IPS-11a (cell line): ENCODE results near the gene ZDHHC5.
"Not testable (repeated sequence)": the region's sequence is repeated elsewhere in the genome, so short reads cannot be mapped to it uniquely, and the experiment has no call there.

Experiments
- H3K4me3 ChIP-seq: one replicate; pipeline ENCODE4 v1.5.1; 2013; ENCODE audit warnings: low read depth, low read length, control low read depth

ZDHHC5 gene

DNA sequence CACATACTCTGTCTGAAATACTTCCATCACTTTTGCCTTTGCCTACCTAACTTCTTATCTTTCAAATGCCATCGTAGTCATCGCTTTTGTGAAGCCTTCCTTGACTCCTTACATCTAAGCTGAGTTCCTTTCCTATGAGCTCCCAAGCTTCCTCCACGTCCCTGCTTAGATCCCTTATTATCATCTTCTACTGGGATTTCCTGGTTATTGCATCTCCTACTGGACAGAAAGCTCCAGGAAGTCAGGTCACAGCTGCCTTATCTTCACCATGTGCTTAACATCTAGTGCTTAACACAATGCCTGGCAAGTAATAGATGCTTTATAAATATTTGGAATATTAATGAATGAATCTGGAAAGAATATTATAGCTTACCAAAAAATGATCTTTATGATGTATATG lies 24.1 kb upstream of the ZDHHC5 start:
- H3K4me3 ChIP-seq, result no peak overlapping the region

DNA sequence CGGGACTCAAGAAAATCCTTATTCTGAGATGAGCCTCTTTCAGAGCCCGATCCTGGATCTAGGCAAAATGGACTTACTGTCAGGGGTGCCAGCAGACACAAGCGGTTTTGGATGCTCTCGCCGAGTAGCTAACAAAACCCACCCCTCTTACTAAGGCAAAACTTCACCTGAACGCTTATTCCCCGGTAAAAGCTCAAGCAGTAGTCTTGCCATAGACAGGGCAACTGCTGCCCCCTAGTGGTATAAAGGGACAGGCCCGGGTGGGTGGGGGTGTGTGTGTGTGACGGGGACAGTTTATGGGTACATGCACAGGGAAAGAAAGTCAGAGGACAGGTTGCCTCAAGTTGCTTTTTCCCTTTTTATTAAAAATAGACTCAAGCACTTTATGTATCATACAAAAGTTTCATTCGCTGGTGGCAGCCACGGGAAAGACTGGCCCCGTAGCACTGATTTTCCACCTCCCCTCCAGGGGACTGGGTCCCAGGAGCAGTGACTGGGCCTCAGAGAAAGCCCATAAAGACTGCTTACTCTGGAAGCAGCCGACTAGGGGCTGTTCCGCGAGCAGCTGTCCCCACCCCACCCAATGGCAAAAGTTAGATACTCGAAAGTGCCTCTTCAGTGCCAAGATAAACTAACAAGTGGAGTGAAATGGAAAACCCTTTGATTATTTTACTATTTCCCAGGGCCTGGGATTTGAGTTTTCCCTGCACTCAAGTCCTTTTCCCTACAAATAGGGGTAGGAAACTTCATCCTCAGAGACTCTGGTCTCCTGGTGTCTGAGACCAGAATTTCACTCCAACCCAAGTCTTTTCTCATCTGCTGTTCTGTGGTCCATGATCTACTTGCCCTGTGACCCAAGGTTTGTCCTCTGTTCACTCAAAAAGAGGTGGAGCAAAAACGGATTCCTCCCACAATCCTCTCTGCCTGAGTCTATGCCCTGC lies 22.9 kb upstream of the ZDHHC5 start:
- no peak overlapping the region for H3K4me3 ChIP-seq

DNA sequence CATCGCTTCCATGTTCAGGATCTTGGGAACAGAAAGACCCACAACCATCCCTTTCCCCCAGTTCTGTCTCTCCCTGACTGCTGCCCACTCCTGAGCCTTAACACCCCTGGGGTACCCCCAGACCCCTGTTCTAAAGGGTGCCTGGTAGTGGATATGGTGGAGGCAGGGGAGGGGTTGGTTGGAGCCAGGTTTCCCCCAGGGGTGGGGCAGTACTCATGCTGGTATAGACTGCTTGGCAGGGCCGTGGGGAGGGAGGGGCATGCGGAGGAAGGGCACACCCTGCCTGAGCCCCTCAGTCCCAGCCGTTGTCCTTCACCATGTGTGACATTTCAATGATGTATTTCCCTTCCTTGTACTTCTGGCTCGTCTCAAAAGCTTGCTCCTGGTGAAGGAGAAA lies 22.2 kb upstream of the ZDHHC5 start:
- H3K4me3 ChIP-seq, result no peak overlapping the region

DNA sequence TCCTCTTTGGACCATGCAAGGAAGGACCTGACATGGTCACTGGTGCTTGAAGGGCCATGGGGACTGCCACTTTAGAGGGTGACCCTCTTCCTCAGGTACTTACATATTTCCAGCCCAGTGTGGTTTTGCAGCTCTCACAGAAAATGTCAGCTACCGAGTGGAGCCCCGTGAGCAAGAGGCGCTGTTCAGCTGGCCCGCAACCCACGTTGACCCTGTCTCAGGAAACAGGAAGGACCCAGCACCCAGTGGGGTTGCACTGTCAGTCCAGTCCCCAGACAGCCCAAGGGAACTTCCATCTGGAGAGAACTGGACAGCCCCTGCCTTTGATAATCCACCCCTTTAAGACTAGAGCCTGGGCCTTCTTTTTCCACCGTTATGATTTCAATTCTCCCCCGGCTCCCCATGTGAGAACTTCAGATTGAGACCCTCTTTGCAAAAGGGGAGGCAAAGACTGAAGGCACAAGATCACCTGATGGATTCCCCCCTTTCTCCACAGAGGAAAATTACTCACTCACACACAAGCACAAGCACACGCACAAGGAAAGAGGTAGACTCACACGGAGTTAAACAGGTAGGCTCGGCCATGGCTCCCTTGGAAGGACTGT lies 21.6 kb upstream of the ZDHHC5 start:
- no peak overlapping the region for H3K4me3 ChIP-seq

DNA sequence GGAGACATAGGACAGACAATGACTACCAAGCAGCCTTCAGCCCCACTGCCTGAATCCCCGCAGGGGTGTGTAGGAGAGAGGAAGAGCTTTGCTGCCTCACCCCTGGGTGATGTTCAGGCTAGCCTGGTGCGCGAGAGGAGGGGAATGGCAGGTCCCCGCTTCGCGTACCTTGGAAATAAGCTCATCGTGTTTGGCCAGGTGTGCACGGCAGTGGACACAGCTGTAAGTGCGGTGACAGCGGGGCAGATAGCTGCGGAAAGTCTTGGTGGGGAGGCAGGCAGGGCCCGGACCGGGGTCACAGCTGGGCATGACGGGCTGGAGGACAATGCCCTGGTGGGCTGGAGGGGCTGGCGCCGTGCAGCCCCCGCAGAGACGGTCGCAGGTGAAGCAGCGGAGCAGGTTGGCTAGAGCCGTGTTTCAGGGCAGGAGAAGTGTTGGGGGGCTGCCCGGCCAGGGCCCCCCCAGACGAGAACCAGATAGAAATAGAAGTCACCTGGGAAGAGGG lies 21.1 kb upstream of the ZDHHC5 start:
- H3K4me3 ChIP-seq, result no peak overlapping the region

DNA sequence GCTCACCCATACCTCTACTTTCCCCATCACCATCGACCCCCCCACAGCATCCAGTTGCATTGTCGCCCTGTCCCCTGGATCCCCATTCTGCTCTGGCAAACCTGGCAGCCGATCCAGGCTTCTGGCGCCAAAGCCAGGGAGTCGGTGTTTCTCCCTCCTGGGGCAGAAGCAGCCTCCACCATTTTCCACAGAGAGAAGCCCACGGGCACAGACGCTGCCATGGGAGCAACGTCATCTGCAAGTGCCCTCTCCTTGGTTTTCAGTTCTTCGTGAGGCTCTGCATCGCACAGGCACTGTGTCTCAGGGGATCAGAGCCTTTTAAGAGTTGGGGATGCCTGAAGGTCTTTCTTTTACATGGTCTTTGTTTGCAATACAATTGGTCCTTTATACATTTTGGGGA lies 20.5 kb upstream of the ZDHHC5 start:
- H3K4me3 ChIP-seq, result no peak overlapping the region

DNA sequence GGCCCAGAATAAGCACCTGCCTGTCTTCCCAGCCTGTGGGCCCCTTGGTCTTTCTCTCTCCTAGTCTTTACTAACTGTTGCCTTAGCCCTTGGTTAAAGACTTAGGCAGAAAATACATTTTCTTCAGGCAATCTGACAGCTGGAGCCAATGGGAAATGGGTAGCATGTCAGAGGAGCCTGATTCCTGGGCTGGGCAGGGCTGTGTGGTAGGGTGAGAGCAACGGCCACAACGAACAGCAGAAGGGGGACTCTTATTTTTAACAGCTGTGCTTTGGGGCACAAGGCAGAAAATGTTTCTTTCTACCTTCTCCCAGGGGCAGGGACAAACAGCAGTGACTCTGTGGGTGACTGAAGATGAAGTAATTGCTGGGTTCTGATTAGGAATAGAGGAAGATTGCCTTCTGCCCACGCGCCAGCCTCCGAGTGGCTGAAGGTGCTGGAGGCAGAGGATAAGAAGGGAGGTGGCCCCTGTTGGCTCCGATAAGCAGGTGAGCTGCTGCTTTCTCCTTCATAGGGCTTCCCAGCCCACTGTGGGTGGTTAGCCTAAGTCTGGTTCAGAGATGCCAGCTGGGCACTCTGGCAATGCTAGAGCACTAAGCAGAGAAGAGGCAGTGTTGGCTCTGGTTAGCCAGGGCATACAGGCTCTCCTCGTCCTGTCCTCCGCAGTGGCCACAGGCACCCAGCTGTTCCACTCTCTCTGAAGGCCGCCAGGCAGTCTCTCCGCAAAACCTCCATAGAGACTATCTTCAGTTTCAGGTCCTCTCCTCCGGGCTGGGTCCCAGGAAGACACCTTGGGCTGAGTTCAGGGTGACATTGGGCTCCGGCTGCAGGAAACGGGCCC lies 19.7 kb upstream of the ZDHHC5 start:
- H3K4me3 ChIP-seq, result peak overlapping the region; percentile 25

DNA sequence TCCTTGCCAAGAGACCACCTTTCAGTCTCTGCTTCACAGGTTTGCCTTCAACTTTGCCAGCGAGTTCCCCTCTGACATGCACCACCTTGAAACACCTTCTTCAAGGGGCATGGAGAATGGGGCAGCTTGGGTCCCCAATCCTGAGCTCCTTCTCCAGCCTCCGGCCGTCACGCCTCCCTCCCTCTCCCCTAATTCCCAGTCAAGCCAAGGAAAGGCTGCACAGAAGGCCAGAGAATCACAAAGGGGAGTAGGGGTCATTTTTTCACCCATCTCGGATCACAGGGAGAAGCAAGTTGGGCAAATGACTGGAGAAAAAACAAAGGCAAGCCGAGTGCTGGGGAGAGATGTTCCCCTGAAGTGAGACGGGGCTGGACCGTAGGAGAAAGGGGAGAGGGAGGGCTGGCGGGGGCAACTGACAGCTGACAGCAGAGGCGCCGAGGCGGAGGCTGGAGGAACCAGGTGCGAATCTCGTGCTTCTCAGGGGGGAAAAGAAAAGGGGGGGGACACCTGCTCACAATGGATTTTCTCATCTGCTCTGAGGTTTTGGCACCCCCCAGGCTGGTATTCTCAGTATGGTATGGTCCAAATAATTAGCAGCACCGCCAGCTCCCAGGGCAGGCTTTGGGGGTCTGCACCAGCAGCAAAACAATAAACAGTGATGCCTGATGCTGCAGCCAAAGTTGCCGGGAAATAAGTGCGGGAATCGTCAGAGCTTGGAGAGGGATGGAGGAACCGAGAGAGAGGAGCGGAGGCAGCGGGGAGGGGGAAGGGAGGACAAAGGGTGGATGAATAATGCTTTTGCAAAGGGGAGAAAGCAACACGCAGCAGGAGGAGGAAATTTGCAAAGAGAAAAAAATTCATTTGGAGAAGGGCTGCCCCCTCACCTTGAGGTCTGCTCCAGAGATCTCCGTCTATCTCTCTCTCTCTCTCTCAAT lies 18.8 kb upstream of the ZDHHC5 start:
- H3K4me3 ChIP-seq, result peak overlapping the region; percentile 36

DNA sequence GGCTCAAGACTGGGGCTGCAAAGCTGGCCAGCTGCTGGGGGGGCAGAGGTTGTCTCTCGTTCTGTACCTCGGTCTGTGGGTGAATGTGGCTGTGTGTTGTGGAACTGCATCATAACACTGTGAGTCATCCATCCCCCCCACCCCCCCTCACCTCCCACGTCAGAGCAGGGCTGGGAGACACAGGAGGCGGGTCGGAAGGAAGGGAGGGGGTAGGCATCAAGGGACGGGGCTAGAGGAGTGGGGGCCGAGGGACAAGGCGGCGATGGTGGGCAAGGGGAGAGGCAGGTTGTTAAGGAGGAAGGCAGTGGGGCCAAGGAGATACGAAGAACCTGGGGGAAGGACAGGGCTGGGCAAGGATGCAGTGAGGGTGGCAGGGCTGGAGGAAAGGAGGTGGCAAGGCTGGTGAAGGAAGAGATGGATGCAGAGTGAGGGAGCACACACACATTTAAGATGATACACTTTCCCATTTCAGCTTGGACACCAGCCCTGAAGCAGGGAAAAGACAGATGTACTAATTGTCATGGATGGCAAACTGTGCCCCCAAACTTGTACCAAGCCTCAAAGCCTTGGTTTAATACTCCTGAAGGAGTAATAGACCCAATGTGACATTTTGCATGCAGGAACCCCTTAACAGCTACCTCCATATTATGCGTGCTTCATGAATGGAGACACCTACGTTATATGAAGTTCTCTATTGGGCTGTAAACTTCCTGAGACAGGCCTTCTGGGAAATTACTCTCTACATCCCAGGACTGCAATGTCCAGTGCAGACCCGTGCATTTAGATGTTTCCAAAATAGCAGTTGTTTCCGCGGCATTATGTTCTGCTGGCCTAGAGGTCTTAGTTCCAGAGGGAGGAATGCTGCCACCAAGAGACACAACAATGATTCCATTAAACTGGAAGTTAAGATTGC lies 17.8 kb upstream of the ZDHHC5 start, which contains the start of gene YPEL4:
TSS of gene YPEL4 (minus strand) at position 87 of the 913 bp plus-strand sequence. CDS start 2,805 bp downstream, outside the sequence.
- peak within 1 kb of the TSS; percentile 36 for H3K4me3 ChIP-seq

DNA sequence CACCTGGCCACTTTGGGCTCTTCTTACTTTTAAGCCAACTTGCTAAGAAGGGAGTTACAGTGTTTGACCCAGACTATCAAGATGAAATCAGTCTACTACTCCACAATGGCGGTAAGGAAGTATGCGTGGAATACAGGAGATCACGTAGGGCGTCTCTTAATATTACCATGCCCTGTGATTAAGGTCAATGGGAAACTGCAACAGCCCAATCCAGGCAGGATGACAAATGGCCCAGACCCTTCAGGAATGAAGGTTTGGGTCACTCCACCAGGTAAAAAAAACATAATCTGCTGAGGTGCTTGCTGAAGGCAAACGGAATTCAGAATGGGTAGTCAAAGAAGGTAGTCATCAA lies 17.2 kb upstream of the ZDHHC5 start:
- no peak overlapping the region for H3K4me3 ChIP-seq

DNA sequence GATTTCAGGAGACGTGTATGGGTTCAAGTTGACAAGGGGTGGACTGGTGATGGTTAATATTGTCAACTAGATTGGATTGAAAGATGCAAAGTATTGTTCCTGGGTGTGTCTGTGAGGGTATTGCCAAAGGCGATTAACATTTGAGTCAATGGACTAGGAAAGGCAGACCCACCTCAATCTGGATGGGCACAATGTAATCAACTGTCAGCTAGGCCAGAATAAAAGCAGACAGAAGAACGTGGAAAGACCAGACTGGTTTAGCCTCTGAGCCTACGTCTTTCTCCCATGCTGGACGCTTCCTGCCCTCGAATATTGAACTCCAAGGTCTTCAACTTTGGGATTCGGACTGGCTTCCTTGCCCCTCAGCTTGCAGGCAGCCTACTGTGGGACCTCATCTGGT lies 16.5 kb upstream of the ZDHHC5 start:
- no peak overlapping the region for H3K4me3 ChIP-seq

DNA sequence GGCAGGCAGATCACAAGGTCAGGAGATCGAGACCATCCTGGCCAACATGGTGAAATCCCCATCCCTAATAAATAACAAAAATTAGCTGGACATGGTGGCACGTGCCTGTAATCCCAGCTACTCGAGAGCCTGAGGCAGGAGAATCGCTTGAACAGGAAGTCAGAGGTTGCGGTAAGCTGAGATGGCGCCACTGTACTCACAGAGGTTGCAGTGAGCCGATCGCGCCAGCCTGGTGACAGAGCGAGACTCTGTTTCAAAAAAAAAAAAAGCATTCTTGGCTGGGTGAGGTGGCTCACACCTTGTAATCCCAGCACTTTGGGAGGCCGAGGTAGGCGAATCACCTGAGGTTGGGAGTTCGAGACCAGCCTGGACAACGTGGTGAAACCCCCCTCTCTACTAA lies 15.7 kb upstream of the ZDHHC5 start:
- not testable (repeated sequence) for H3K4me3 ChIP-seq

DNA sequence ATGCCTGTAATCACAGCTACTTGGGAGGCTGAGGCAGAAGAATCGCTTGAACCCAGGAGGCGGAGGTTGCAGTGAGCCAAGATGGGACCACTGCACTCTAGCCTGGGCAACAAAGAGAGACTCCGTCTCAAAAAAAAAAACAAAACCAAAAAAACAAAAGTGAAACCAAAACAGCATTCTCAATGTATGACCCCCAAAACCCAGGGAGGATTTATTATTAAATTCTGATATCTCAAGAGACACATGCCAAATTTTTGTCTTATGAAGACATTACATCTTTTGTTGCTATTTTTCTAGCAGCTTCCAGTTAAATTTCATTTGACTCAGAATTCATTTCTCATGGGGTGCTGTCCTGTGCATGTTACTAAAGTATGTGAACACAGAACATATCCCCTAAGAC lies 15.3 kb upstream of the ZDHHC5 start:
- no peak overlapping the region for H3K4me3 ChIP-seq

DNA sequence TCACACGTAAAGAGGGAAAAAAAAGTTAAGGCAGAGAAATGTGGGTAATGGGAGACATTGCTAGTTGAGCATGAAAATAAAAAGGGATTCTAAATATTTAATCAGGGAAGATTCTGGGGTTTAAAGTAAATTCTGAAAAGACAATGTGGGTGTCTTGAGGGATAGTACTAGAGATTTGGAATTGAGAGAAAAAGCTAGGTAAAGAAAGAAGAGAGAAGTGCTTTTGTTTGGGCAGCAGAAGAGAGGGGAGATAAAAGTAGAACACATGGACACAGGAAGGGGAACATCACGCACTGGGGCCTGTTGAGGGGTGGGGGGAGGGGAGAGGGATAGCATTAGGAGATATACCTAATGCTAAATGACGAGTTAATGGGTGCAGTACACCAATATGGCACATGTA lies 14.8 kb upstream of the ZDHHC5 start:
- no peak overlapping the region for H3K4me3 ChIP-seq

DNA sequence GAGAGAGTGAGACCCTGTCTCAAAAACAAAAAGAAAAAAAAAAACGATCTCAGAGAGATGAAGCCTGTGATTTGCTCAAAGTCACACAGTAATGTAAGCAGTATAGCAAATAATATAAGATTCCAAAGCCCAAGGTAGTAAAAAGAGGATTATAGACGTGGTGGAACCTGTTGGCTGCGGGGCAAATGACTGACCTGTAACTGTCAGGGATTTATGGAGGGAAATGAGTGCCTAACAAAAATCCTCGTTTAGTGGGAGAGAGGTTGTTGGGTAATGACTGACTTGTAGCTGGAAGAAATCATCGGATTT lies 11.1 kb upstream of the ZDHHC5 start:
- H3K4me3 ChIP-seq, result peak overlapping the region; percentile 6

DNA sequence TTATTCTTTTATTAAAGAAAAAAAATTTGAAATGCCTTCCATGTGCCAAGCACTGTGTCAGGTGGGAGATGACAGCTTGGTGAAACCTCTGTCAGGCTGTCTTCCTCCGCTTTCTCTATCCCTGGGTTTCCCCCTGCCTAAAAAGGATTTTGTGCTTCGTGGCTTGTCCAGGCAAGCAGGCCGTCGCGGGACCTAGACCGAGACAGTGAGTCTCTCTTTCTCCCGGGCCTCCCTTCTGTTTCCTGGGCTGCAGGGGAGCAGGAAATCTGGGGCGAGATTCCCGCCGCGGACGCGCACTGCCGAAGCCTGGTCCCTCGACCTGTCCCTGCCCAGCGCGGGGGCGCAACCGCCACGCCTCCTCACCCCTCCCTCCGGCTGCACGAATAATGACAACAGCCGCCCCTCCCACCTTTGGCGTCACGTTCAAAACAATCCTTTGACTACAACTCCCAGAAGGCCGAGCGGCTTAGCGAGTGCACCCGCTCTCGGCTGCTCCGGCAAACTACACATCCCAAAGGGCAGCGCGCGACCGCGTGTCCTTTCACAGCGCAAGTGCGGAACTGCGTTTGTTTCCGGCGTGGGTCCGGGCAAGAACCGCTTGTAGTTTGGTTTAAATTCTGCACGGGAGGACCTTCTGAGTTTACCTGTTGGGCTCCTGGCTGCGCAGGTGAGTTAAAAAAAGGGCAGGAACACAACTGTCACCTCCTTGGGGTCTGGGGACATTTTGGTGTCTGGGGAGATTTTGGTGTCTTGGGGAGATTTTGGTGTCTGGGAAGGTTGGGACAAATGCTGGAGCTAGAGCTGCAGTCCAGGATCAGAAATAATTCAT lies 10.5 kb upstream of the ZDHHC5 start, which contains the start of gene CLP1:
TSS of gene CLP1 (plus strand) at position 569 of the 829 bp plus-strand sequence. CDS start 1,715 bp downstream, outside the sequence.
- H3K4me3 ChIP-seq, result peak within 1 kb of the TSS; percentile 93

DNA sequence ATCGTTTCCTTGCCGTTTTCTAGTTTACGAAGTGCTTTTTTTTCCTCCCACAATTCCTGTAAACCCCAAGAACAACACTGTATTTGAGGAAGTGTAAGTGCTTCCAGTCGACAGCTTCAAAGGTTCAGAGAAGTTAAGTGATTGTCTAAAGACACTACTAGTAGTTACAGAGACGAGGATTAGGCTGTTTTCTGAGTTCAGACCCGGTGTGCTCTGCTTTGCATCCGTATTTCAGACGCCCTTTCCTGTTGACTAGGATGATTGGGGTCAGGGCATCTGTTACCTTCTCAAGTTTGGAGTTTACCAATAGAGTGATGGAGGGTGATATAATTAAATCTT lies 9.9 kb upstream of the ZDHHC5 start:
- peak overlapping the region; percentile 93 for H3K4me3 ChIP-seq

DNA sequence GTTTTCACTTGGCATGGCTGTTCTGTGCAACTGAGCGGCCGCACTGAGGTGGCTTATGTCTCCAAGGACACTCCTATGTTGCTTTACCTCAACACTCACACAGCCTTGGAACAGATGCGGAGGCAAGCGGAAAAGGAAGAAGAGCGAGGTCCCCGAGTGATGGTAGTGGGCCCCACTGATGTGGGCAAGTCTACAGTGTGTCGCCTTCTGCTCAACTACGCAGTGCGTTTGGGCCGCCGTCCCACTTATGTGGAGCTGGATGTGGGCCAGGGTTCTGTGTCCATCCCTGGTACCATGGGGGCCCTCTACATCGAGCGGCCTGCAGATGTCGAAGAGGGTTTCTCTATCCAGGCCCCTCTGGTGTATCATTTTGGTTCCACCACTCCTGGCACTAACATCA lies 8.2 kb upstream of the ZDHHC5 start:
- H3K4me3 ChIP-seq, result no peak overlapping the region
